ENCODE measurements around the gene IL31RA. TPM values are rescaled to one million over a fixed set of nuclear protein-coding genes. Genes with fewer than 3 reads are reported as not detected.

IL31RA gene
- total RNA-seq, 1 donor from 2014 or later, result 0.76 TPM

- DNase-seq (ENCODE audit: extremely low read depth, low read depth, low spot score), result no peak
Observed at GRCh38 chr5:55899344-55899743, 48.2 kb downstream of the IL31RA start.

DNA sequence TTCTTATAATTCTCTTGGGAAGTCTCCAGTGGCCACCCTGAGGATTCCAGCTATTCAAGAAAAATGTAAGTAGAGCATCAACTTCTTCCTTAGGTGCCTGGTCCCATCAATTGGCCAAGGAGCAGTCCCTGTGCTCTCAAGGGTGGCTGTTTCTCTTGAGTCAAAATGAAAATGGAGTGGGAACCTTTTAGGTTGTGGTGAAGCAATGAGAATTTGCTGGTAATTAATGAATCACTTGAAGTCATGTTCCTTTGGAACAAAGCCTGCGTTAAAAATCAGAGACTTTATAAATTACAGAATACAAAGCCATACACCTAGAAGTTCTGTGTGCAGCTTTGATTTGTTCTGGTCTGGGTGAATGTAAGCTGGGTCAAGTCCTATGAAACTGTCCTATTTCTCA is 48.9 kb downstream of the IL31RA start:
- DNase-seq (ENCODE audit: extremely low read depth, low read depth, low spot score), result no peak

DNA sequence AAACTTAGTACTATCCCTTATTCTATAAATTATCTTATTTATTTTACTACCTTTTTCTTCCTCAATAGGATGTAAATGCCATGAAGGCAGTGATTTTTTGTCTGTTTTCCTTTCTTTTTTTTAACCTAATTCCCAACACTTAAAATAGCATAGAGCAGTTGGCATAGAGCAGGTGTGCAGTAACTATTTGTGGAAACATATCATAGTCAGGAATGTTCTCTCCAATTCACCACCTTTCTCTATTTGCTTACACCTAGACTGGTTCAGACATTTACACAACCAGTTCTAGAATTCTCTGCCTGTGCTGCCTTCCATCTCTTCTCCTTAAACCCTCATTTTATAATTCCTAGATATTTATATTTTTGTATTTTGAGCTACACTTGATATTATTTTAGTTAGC is 49.6 kb downstream of the IL31RA start:
- DNase-seq (ENCODE audit: extremely low read depth, low read depth, low spot score), result no peak

DNA sequence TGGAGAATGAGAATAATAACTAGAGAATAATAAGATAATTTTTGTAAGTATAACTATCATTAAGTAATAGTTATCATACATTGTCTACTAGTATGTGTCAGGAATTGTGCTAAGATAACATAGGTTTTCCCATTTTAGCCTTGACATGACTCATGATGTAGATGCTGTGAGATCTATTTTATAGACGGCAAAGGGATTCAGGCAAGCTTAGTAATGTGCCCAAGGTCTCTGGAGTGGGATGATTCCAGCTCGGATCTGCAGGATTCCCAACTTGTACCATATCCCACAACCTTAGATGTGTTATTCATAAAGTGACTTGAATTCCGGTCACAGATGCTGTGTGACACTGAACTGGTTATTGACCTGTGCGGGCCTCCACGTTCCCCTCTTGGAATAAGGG is 51.5 kb downstream of the IL31RA start:
- DNase-seq (ENCODE audit: extremely low read depth, low read depth, low spot score), result no peak

GRCh38 chr5:55903121-55903701 is 52.1 kb downstream of the IL31RA start:
- no peak for DNase-seq (ENCODE audit: extremely low read depth, low read depth, low spot score)

DNA sequence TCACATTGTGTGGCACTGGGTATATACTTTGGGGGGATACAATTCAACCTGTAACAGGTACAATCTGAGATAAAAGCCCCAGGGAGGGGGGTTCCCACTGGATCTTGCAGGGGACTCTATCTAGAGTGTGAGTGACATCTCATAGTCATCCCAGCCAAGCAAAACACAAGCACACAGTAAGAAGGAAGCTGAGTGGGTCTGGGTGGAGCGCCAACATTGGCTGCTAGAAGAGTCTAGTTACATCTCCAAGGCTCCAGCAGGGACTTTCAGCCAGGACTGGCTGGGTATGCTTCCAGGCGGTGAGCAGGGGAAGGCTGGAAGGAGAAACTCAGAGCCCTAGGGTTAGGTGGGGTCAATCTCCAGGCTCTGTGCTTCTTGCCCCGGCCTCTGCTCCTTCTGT is 53.0 kb downstream of the IL31RA start:
- no peak for DNase-seq (ENCODE audit: extremely low read depth, low read depth, low spot score)

GRCh38 chr5:55905251-55905650 is 54.1 kb downstream of the IL31RA start:
- no peak for DNase-seq (ENCODE audit: extremely low read depth, low read depth, low spot score)

- DNase-seq (ENCODE audit: extremely low read depth, low read depth, low spot score), result no peak
Observed at GRCh38 chr5:55907927-55908326, 56.8 kb downstream of the IL31RA start.

DNA sequence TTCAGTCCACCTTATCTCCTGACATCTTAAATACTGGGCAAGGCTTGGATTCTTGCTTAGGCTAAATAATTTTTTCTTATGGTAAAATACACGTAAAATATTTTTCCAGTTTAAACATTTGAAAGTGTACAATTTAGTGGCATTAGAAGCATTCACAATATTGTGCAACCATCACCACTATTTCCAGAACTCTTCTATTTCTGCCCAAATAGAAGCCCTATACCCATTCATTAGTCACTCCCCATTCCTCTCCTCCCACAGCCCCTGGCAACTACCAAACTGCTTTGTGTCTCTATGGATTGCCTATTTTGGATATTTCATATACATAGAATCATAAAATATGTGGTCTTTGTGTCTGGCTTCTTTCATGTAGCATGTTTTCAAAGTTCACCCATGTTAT is 57.6 kb downstream of the IL31RA start:
- no peak for DNase-seq (ENCODE audit: extremely low read depth, low read depth, low spot score)

GRCh38 chr5:55911784-55912653 is 60.9 kb downstream of the IL31RA start:
- no peak for DNase-seq (ENCODE audit: extremely low read depth, low read depth, low spot score)

DNA sequence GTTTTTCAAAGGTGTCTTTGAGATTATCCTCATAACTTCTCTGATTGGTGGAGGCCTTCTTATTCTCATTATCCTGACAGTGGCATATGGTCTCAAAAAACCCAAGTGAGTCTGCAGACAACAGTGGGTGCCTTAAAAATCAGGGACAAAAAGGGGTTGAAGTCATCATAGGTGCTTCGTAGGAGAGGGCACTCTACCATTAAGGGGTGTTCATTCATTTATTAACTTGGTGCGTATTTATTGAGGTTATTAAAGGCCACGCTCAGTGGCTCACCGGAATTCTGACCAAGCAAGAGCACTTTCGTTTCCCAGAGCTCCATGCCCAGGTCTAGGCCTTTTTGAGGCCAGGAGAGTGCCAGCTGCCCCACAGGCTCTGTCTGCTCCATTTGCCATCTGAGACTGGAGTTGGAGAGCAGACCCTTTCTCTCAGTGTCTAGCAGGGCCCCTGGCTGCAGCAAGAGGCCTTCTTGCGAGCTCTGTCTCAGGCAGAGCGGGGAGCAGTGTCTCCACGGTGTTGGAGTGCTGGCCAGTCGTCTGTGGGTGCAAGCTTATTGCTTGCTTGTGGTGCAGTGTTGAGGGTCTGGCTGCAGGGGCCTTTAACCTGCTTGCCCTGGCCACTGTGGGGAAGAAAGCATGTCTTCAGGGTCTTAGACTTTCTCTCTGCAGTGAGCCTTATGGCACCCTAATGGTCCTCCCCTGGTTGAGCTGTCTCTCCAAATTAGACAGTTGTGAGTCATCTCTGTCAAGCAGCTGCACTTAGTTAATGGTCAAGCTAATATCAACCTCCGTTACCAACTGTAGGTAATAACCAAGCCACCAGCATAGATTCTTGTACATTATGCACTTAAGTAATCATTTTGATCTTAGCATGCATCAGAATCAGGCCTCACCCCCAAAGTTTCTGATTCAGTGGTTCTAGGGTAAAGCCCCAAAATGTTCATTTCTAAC is 62.6 kb downstream of the IL31RA start:
- no peak for DNase-seq (ENCODE audit: extremely low read depth, low read depth, low spot score)

DNA sequence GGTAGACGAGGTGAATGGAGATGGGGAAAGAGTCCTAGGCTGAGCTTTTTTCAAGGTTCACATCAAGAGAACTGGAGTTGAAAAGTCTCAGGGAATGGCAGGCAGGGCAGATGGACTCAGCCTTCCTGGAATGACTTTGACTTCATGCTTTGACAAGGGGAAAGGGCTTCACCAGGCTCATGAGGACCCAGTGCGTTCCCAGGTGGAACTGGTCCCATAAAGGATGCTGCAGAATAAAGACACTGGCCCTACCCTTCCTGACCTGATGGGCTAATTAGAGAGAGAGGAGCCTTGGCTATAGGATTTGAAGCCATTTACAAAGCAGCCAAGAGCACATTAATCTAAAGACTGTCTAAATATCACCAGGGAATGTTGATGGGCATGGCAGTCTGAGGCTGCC is 63.8 kb downstream of the IL31RA start:
- no peak for DNase-seq (ENCODE audit: extremely low read depth, low read depth, low spot score)

DNA sequence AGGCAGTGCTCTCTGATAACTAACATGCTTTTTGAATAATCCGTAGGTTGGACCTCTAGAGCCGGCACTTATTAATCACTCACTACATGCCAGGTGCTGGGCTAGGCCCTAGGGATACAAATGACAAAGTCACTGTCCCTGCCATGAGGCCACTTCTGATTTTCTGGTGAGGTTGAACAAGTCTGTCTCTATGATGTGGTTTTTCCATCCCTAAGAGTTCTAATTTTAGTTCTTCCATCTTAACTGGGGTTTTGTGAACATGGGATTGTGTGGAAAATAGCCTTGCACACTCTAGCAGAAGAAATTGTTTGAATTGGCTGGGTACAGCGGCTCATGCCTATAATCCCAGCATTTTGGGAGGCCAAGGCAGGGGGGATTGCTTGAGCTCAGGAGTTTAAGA is 64.6 kb downstream of the IL31RA start:
- DNase-seq (ENCODE audit: extremely low read depth, low read depth, low spot score), result no peak

GRCh38 chr5:55916986-55917385 is 65.8 kb downstream of the IL31RA start:
- DNase-seq (ENCODE audit: extremely low read depth, low read depth, low spot score), result no peak

DNA sequence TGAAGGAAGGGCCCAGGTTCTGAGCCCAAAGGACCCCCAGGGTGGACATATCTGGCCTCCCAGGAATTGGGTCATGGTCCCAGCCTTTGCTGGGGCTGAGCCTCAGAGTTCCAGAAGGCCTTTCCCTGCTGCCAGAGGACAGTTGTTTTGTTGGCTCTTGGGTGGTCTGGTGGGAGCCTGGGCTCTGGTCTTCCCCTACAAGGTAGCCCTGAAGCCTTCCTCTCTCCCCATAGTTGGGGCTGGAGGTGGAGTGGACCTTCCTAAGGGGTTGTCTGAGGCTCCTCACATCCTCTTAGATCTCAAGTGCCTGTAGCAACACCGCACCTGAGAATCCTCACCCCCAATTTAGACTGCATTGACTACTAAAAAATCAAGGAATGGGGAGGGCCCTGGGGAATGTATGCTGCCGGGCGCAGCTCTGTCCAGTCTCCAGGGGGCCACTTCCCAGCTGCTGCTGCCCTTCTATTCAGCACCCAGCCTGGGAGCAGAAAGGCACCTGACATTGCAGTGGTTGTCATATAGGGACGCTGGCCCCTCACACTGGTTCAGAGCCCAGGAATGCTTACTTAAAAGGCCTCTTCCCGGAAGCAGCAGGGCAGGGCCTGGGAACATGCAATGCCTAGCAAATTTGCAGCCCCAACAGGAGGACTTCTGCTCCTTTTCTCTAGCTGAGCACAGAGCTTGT is 66.4 kb downstream of the IL31RA start:
- no peak for DNase-seq (ENCODE audit: extremely low read depth, low read depth, low spot score)

- DNase-seq (ENCODE audit: extremely low read depth, low read depth, low spot score), result no peak
Observed at GRCh38 chr5:55918087-55919035, 67.2 kb downstream of the IL31RA start.

DNA sequence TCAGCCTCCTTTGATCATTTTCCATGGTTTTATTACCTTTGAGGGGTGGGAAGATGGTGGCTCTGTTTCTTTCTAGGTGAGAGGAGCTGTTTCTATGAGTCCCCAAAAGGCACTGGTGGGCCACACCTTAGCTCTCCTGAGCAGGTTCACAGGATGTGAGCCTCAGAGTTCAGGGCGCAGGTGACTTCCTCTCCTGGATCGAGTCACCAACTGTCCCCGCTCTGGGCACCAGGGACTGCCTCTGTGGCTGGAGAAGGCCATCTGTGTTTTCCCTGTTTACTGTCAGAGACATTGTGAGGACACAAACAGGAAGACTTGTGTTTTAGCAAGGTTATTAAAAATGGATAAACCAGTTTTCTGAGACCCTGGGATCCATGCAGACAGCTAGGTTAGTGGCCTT is 68.5 kb downstream of the IL31RA start:
- no peak for DNase-seq (ENCODE audit: extremely low read depth, low read depth, low spot score)

- DNase-seq (ENCODE audit: extremely low read depth, low read depth, low spot score), result no peak
Observed at GRCh38 chr5:55920784-55921183, 69.6 kb downstream of the IL31RA start.

DNA sequence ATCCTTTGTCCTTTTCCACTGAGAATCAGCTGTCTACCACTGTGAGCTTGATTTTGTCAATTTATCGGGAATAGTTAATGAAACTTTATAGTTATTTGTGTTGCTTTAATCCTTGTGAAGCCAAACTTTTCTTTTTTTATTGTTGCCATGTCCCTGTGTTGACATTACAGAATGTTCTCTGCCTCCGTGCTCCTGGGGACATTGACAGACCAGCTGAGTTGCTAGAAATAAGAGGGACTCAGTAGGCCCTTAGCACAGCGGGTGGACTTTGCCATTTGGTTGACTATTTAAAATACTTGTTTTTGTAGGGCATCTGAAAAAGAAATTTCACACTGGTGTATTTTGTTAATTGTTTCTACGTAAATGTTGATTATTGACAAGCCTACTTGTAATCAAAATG is 70.5 kb downstream of the IL31RA start:
- no peak for DNase-seq (ENCODE audit: extremely low read depth, low read depth, low spot score)

Measured in glomerular endothelial cell (primary cell).